Fibroblast of lung (primary cell): ENCODE measurements around the gene IMMP2L. TPM values are rescaled to one million over a fixed set of nuclear protein-coding genes. Genes with fewer than 3 reads are reported as not detected.
"Not testable (repeated sequence)": the region's sequence is repeated elsewhere in the genome, so short reads cannot be mapped to it uniquely, and the experiment has no call there.

Source experiments
- DNase-seq, 2 donors: peaks; one replicate each; pipeline versions ENCODE4 v3.0.0 to v3.0.0-alpha.2; 2010; ENCODE audit warnings: low read depth in 2 of 2
- H2AFZ ChIP-seq: 2 replicates; pipeline ENCODE4 v1.5.1; 2012; ENCODE audit warnings: low read length, control low read depth, inconsistent platforms
- H3K27ac ChIP-seq: 2 replicates; pipeline ENCODE4 v1.5.1; 2011; ENCODE audit warnings: low read length, control low read depth; ENCODE audit not compliant: insufficient read depth
- H3K27me3 ChIP-seq: 2 replicates; pipeline ENCODE4 v1.5.1; 2011; ENCODE audit warnings: mild to moderate bottlenecking, low read length; ENCODE audit not compliant: control insufficient read depth, insufficient read depth
- H3K36me3 ChIP-seq: 2 replicates; pipeline ENCODE4 v1.5.1; 2011; ENCODE audit warnings: low read length; ENCODE audit not compliant: control insufficient read depth, insufficient read depth
- H3K4me1 ChIP-seq: 2 replicates; pipeline ENCODE4 v1.5.1; 2011; ENCODE audit warnings: low read length; ENCODE audit not compliant: control insufficient read depth, insufficient read depth; ENCODE audit errors: extremely low read depth
- H3K4me2 ChIP-seq: 2 replicates; pipeline ENCODE4 v1.5.1; 2011; ENCODE audit warnings: low read length, control low read depth; ENCODE audit not compliant: insufficient read depth; ENCODE audit errors: extremely low read depth
- H3K4me3 ChIP-seq, 4 experiments: fragments of 200-600 bp in 1 of 4; sonication (generic) in 1 of 4; replicated peaks in 1 of 4; 2 replicates each; pipeline ENCODE4 v1.5.1; 2011 to 2016; ENCODE audit warnings: low read length in 4 of 4, low read depth in 3 of 4, mild to moderate bottlenecking in 3 of 4, control low read depth in 2 of 4, inconsistent platforms in 1 of 4, mixed read lengths in 1 of 4; ENCODE audit not compliant: insufficient read depth in 1 of 4; ENCODE audit errors: control extremely low read depth in 1 of 4
- H3K79me2 ChIP-seq: 2 replicates; pipeline ENCODE4 v1.5.1; 2012; ENCODE audit warnings: mild to moderate bottlenecking, low read length, inconsistent platforms; ENCODE audit not compliant: control insufficient read depth, insufficient read depth
- H3K9ac ChIP-seq: 2 replicates; pipeline ENCODE4 v1.5.1; 2011; ENCODE audit warnings: mild to moderate bottlenecking, low read length, control low read depth; ENCODE audit not compliant: insufficient read depth
- H3K9me3 ChIP-seq: 2 replicates; pipeline ENCODE4 v1.5.1; 2012; ENCODE audit warnings: low read depth, low read length; ENCODE audit not compliant: control insufficient read depth, insufficient read depth
- H4K20me1 ChIP-seq: 2 replicates; pipeline ENCODE4 v1.5.1; 2011; ENCODE audit warnings: low read length; ENCODE audit not compliant: control insufficient read depth, insufficient read depth; ENCODE audit errors: extremely low read depth
- EZH2 ChIP-seq: IDR thresholded peaks from 2 replicates; pipeline ENCODE4 v1.5.1; 2012; ENCODE audit warnings: low read length, control low read depth, mild to moderate bottlenecking; ENCODE audit errors: missing control alignments
- polyA plus RNA-seq, 2 donors: library from polyadenylated mRNA; depleted of rRNA in 1 of 2; stranded (reverse) in 1 of 2; unstranded in 1 of 2; fragments of >200 nt; gene quantifications; 2 replicates each; pipeline ENCODE4 v1.2.1, GENCODE V29; 2011 to 2012; ENCODE audit warnings: missing spikeins in 1 of 2
- total RNA-seq: library from RNA; depleted of rRNA; stranded (reverse); fragments of >200 nt; gene quantifications from 2 replicates; pipeline ENCODE4 v1.2.1, GENCODE V29; 2014
- TF ChIP-seq, protein P1 (sequence below), 2 donors: IDR thresholded peaks in 1 of 2; conservative IDR thresholded peaks in 1 of 2; 1 replicate in 1 of 2; 2 replicates in 1 of 2; pipeline ENCODE4 v1.5.1; 2011 to 2012; ENCODE audit warnings: low read length in 2 of 2, control low read depth in 1 of 2, inconsistent platforms in 1 of 2, low read depth in 1 of 2, mild to moderate bottlenecking in 1 of 2

IMMP2L gene
- total and polyA plus RNA-seq, 2 donors (not counting 1 experiment from before 2014, with no cell fraction given) = 6.9 to 14.4 TPM

DNA sequence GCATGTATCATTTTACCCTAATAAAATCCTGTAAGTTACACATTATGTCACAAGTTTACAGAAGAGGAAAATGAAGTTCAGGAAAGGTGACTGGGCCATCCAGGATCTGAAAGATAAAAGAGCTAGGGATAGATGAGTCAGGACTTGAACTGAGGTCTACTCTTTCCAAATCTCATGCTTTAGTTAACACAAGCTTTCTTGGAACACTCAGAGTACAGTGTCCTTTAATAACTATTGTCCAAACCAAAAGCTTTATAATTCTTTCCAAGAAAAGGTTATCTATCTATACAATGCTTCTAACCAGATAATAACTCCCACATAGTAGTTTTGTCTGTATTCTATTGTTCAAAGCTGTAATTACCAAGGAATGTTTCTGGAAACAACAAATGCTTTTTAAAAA is 306.7 kb downstream of the IMMP2L start:
- Histone ChIP-seq H3K36me3 (no peaks in the 10 kb centered on the region), H3K4me3 (no peak overlapping the region), H3K27me3 (no peaks in the 10 kb centered on the region), H3K4me1 (no peaks in the 10 kb centered on the region), H3K79me2 (no peaks in the 10 kb centered on the region), H2AFZ (no peak overlapping the region), H4K20me1 (no peaks in the 10 kb centered on the region), H3K9me3 (no peaks in the 10 kb centered on the region), H3K27ac (no peak overlapping the region), H3K4me2 (no peak overlapping the region), H3K9ac (no peak overlapping the region)
- no peak for TF ChIP-seq EZH2
- TF ChIP-seq, protein P1, sequence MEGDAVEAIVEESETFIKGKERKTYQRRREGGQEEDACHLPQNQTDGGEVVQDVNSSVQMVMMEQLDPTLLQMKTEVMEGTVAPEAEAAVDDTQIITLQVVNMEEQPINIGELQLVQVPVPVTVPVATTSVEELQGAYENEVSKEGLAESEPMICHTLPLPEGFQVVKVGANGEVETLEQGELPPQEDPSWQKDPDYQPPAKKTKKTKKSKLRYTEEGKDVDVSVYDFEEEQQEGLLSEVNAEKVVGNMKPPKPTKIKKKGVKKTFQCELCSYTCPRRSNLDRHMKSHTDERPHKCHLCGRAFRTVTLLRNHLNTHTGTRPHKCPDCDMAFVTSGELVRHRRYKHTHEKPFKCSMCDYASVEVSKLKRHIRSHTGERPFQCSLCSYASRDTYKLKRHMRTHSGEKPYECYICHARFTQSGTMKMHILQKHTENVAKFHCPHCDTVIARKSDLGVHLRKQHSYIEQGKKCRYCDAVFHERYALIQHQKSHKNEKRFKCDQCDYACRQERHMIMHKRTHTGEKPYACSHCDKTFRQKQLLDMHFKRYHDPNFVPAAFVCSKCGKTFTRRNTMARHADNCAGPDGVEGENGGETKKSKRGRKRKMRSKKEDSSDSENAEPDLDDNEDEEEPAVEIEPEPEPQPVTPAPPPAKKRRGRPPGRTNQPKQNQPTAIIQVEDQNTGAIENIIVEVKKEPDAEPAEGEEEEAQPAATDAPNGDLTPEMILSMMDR (conservative IDR thresholded peaks at IDR 0.05 in 1 of 2, IDR thresholded peaks at IDR 0.05 in 1 of 2; ENCODE audit: low read depth in 1 of 2, low read length in 2 of 2) = no peak
- DNase-seq = peak in 1 of 2 donors; percentile 29

DNA sequence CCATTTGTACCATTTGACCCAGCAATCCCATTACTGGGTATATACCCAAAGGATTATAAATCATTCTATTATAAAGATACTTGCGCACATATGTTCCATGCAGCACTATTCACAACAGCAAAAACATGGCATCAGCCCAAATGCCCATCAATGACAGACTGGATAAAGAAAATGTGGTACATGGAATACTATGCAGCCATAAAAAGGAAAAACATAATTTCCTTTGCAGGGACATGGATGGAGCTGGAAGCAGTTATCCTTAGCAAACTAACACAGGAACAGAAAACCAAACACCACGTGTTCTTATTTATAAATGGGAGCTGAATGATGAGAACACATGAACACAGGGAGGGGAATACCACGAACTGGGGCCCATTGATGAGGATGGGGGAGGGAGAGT is 310.9 kb downstream of the IMMP2L start:
- H3K4me2 ChIP-seq, H3K27me3 ChIP-seq: not testable (repeated sequence)

DNA sequence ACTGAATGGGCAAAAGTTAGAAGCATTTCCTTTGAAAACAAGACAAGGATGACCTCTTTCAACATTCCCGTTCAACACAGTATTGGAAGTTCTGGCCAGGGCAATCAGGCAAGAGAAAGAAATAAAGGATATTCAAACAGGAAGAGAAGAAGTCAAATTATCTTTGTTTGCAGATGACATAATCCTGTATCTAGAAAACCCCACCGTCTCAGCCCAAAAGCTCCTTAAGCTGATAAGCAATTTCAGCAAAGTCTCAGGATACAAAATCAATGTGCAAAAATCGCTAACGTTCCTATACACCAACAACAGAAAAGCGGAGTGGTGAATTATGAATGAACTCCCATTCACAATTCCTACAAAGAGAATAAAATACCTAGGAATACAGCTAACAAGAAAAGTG is 312.5 kb downstream of the IMMP2L start:
- H3K27me3 ChIP-seq, H3K4me1 ChIP-seq, DNase-seq: not testable (repeated sequence)

More for the DNA sequence above, 310.9 kb downstream of the IMMP2L start:
- not testable (repeated sequence) for H3K79me2 ChIP-seq, H3K9ac ChIP-seq, H3K4me1 ChIP-seq, H3K36me3 ChIP-seq, H2AFZ ChIP-seq, DNase-seq, H3K9me3 ChIP-seq, H3K27ac ChIP-seq, H3K4me3 ChIP-seq, H4K20me1 ChIP-seq

DNA sequence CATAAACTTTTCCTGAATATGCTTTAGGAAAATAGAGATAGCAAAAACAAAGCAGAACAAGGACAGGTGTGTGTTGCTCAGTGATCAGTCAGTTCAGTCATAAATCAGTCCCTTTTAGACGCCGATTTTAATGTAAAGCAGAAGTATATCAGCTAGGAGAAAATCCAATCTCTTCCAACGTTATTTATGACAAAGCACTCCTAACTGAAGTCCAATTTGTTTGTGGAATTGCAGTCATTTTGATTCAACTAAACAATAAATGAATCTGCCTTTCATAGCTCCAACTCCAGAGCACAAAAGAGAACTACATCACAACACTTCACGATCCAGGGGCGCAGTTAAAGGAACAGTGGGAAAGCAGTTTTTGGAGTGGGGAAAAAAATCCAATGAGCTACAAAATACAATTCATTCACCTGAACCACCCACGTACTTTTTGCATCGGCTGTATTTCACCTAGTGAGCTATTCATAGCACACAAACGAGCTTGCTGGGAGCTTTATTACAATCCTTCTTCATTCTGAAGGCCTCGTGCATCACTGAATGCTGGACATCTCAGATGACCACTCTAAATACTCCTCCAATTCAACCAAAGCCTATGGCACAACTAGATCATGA is 320.0 kb downstream of the IMMP2L start:
- TF ChIP-seq EZH2 = no peak
- TF ChIP-seq, protein P1 (conservative IDR thresholded peaks at IDR 0.05 in 1 of 2, IDR thresholded peaks at IDR 0.05 in 1 of 2; ENCODE audit: low read depth in 1 of 2, low read length in 2 of 2) = no peak
- Histone ChIP-seq H3K9ac (no peak overlapping the region), H3K4me1 (peaks cover 2% of the 10 kb centered on the region), H3K4me3 (no peak overlapping the region), H2AFZ (no peak overlapping the region), H3K79me2 (no peaks in the 10 kb centered on the region), H3K27ac (no peak overlapping the region), H3K9me3 (no peaks in the 10 kb centered on the region), H3K4me2 (no peak overlapping the region), H3K36me3 (no peaks in the 10 kb centered on the region), H3K27me3 (no peaks in the 10 kb centered on the region), H4K20me1 (no peaks in the 10 kb centered on the region)
- DNase-seq = no peak

More for the DNA sequence above, 312.5 kb downstream of the IMMP2L start:
- not testable (repeated sequence) for H3K79me2 ChIP-seq, H3K9ac ChIP-seq, H3K27ac ChIP-seq, H3K4me3 ChIP-seq, H3K9me3 ChIP-seq, H4K20me1 ChIP-seq, H3K36me3 ChIP-seq, H2AFZ ChIP-seq, H3K4me2 ChIP-seq
